Loucy (cell line): ENCODE measurements around the gene GRID2.

ENCODE experiments used
- H2AFZ ChIP-seq: fragments of 200-600 bp; sonication (generic); 2 replicates; pipeline ENCODE4 v1.6.0; 2016; ENCODE audit warnings: antibody characterized with exemption, mild to moderate bottlenecking, low read length, moderate library complexity
- H3F3A ChIP-seq: fragments of 200-600 bp; 2 replicates; pipeline ENCODE4 v1.6.0; 2016; ENCODE audit warnings: antibody characterized with exemption, low read depth, mild to moderate bottlenecking
- H3K27me3 ChIP-seq: fragments of 200-600 bp; sonication (generic); 2 replicates; pipeline ENCODE4 v1.6.1; 2014; ENCODE audit warnings: low read length, mild to moderate bottlenecking; ENCODE audit not compliant: insufficient read depth, poor library complexity, severe bottlenecking
- H3K36me3 ChIP-seq: fragments of 200-600 bp; sonication (generic); 2 replicates; pipeline ENCODE4 v1.6.1; 2016; ENCODE audit warnings: low read length; ENCODE audit not compliant: insufficient read depth
- H3K4me1 ChIP-seq: fragments of 200-600 bp; sonication (generic); 2 replicates; pipeline ENCODE4 v1.5.1; 2014; ENCODE audit warnings: low read length, mild to moderate bottlenecking; ENCODE audit not compliant: insufficient read depth, poor library complexity, severe bottlenecking
- H3K4me2 ChIP-seq: fragments of 200-600 bp; sonication (generic); 2 replicates; pipeline ENCODE4 v1.6.0; 2014; ENCODE audit warnings: antibody characterized with exemption, low read length, low read depth, mild to moderate bottlenecking; ENCODE audit not compliant: poor library complexity, severe bottlenecking
- H3K4me3 ChIP-seq: fragments of 200-600 bp; sonication (generic); 2 replicates; pipeline ENCODE4 v1.5.1; 2014; ENCODE audit warnings: low read length, mild to moderate bottlenecking, mixed read lengths; ENCODE audit not compliant: poor library complexity, severe bottlenecking
- H3K79me2 ChIP-seq: fragments of 200-600 bp; sonication (generic); 2 replicates; pipeline ENCODE4 v1.6.1; 2014; ENCODE audit warnings: low read length; ENCODE audit not compliant: insufficient read depth
- H3K9ac ChIP-seq: fragments of 200-600 bp; sonication (generic); 2 replicates; pipeline ENCODE4 v1.6.0; 2014; ENCODE audit warnings: mild to moderate bottlenecking, low read depth, low read length, moderate library complexity; ENCODE audit not compliant: poor library complexity, severe bottlenecking
- H3K9me2 ChIP-seq: fragments of 200-600 bp; sonication (generic); replicated peaks from 2 replicates; pipeline ENCODE4 v1.6.1; 2016; ENCODE audit warnings: low read depth, low read length, mixed read lengths
- H3K9me3 ChIP-seq: fragments of 200-600 bp; sonication (generic); 2 replicates; pipeline ENCODE4 v1.6.1; 2014; ENCODE audit warnings: mild to moderate bottlenecking, antibody characterized with exemption, low read length, low read depth; ENCODE audit not compliant: insufficient read depth
- H4K20me1 ChIP-seq: fragments of 200-600 bp; sonication (generic); 2 replicates; pipeline ENCODE4 v1.6.0; 2014; ENCODE audit warnings: antibody characterized with exemption, low read length, mild to moderate bottlenecking; ENCODE audit not compliant: insufficient read depth, poor library complexity, severe bottlenecking
- EZH2phosphoT487 ChIP-seq: fragments of 200-600 bp; IDR thresholded peaks from 2 replicates; pipeline ENCODE4 v1.6.1; 2018; ENCODE audit warnings: antibody characterized with exemption, mild to moderate bottlenecking, moderate library complexity, borderline replicate concordance
- TF ChIP-seq, protein P1 (sequence below): fragments of 200-600 bp; sonication (generic); conservative IDR thresholded peaks from 2 replicates; pipeline ENCODE4 v1.5.1; 2014; ENCODE audit warnings: mild to moderate bottlenecking, antibody characterized with exemption, low read length

Gene GRID2

DNA sequence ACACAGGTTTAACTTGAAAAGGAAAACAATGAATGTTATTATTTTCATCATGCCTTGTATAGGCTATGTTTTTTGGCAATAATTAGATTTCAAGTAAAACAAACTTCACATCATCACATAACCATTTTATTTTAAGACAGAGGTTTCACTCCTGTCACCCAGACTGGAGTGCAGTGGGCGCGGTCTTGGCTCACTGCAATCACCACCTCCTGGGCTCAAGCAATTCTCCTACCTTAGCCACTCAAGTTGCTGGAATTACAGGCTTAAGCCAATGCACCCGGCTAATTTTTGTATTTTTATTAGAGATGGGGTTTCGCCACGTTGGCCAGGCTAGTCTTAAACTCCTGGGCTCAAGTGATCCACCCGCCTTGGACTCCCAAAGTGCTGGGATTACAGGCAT lies 866.2 kb downstream of the GRID2 start:
- Histone ChIP-seq H3K4me3 (no peak overlapping the region), H4K20me1 (no peaks in the 10 kb centered on the region), H3F3A (no peaks in the 10 kb centered on the region), H3K27me3 (no peaks in the 10 kb centered on the region), H3K79me2 (no peaks in the 10 kb centered on the region), H3K9me3 (no peaks in the 10 kb centered on the region), H3K4me2 (no peak overlapping the region), H3K4me1 (no peaks in the 10 kb centered on the region), H3K9me2 (no peaks in the 10 kb centered on the region), H3K36me3 (no peaks in the 10 kb centered on the region), H2AFZ (no peak overlapping the region), H3K9ac (no peak overlapping the region)
- no peak for TF ChIP-seq EZH2phosphoT487
- TF ChIP-seq, protein P1, sequence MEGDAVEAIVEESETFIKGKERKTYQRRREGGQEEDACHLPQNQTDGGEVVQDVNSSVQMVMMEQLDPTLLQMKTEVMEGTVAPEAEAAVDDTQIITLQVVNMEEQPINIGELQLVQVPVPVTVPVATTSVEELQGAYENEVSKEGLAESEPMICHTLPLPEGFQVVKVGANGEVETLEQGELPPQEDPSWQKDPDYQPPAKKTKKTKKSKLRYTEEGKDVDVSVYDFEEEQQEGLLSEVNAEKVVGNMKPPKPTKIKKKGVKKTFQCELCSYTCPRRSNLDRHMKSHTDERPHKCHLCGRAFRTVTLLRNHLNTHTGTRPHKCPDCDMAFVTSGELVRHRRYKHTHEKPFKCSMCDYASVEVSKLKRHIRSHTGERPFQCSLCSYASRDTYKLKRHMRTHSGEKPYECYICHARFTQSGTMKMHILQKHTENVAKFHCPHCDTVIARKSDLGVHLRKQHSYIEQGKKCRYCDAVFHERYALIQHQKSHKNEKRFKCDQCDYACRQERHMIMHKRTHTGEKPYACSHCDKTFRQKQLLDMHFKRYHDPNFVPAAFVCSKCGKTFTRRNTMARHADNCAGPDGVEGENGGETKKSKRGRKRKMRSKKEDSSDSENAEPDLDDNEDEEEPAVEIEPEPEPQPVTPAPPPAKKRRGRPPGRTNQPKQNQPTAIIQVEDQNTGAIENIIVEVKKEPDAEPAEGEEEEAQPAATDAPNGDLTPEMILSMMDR, result no peak

DNA sequence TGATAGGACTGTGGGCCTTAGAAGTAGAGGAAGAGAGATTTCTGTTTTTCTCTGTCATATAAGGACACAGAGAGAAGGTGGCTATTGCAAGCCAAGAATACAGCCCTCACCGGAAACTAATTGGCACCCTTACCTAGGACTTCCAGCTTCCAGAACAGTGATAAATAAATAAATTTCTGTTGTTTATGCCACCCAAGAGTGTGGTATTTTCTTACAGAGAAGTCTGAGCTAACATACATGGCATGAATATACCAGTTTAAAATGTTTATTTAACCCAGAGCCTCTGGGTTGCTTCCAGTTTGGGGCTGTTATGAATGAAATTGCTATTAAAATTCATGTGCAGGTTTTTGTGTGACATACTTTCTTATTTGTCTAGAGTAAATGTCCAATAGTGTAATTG lies 870.8 kb downstream of the GRID2 start:
- no peaks in the 10 kb centered on the region for H3F3A ChIP-seq
- H3K9me2 ChIP-seq, result no peaks in the 10 kb centered on the region
- no peak overlapping the region for H3K9ac ChIP-seq
- H3K4me1 ChIP-seq, result no peaks in the 10 kb centered on the region
- H3K4me3 ChIP-seq, result no peak overlapping the region
- H3K9me3 ChIP-seq, result no peaks in the 10 kb centered on the region
- no peaks in the 10 kb centered on the region for H4K20me1 ChIP-seq
- H3K4me2 ChIP-seq, result no peak overlapping the region
- H3K36me3 ChIP-seq, result no peaks in the 10 kb centered on the region
- TF ChIP-seq, protein P1, result no peak
- TF ChIP-seq EZH2phosphoT487, result no peak
- no peaks in the 10 kb centered on the region for H3K79me2 ChIP-seq
- H2AFZ ChIP-seq, result no peak overlapping the region
- H3K27me3 ChIP-seq, result no peaks in the 10 kb centered on the region

DNA sequence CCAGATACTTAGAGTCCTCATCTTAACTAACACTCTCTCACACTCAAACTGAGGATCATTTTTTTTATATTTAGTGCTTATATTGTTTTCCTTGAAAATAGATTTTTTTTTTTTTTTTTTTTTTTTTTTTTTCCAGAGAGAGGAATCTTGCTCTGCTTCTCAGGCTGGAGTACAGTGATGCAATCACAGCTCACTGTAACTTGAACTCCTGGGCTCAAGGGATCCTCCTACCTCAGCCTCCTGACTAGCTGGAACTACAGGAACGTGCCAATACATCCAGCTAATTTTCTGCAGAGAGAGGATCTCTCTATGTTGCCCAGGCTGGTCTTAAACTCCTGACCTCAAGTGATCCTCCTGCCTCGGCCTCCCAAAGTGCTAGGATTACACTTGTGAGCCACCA lies 874.5 kb downstream of the GRID2 start:
- Histone ChIP-seq H3K4me3 (no peak overlapping the region), H3K4me1 (no peaks in the 10 kb centered on the region), H3K27me3 (no peaks in the 10 kb centered on the region), H2AFZ (no peak overlapping the region), H3K4me2 (no peak overlapping the region), H3F3A (no peaks in the 10 kb centered on the region), H3K9me3 (no peaks in the 10 kb centered on the region), H4K20me1 (no peaks in the 10 kb centered on the region), H3K9ac (no peak overlapping the region), H3K9me2 (0 out of 2 replicates have a peak, but pooled peaks cover 6% of the 10 kb centered on the region), H3K79me2 (no peaks in the 10 kb centered on the region), H3K36me3 (no peaks in the 10 kb centered on the region)
- TF ChIP-seq, protein P1, result no peak
- TF ChIP-seq EZH2phosphoT487, result no peak
